HG03066 (cell line): ENCODE data around the gene SORCS2.

Experiments used
- ATAC-seq: cut with Tn5 transposase; IDR thresholded peaks from one replicate; pipeline ENCODE4 v1.9.1; 2021; ENCODE audit warnings: low read depth; ENCODE audit not compliant: unreplicated experiment

SORCS2 gene

GRCh38 chr4:7477695-7478094 is 285.4 kb downstream of the SORCS2 start:
- ATAC-seq: no peak

- no peak for ATAC-seq
Observed at GRCh38 chr4:7478665-7479064, 286.3 kb downstream of the SORCS2 start.

GRCh38 chr4:7480423-7480822 is 288.1 kb downstream of the SORCS2 start:
- ATAC-seq: no peak

DNA sequence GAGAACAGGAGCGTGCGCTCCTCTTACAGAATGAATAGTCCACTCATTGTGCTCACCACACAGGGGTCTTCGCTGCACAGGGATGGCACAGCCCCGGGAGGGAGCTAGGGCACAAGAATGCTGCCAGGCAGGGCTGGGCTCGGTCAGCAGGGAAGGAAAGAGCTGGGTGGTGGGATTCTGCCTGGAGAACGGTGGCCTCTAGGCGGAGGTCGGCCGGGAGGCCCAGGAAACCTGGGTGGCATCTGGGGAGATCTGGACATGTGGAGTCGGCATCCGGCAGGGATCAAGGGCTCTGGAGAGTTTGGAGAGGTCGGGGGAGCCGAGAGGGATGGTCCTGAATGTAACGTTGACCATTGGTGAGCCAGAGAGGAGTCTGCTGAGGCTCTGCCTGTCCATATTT is 288.9 kb downstream of the SORCS2 start:
- no peak for ATAC-seq

GRCh38 chr4:7485096-7485495 is 292.8 kb downstream of the SORCS2 start:
- no peak for ATAC-seq

- ATAC-seq: no peak
Observed at GRCh38 chr4:7486101-7486500, 293.8 kb downstream of the SORCS2 start.

DNA sequence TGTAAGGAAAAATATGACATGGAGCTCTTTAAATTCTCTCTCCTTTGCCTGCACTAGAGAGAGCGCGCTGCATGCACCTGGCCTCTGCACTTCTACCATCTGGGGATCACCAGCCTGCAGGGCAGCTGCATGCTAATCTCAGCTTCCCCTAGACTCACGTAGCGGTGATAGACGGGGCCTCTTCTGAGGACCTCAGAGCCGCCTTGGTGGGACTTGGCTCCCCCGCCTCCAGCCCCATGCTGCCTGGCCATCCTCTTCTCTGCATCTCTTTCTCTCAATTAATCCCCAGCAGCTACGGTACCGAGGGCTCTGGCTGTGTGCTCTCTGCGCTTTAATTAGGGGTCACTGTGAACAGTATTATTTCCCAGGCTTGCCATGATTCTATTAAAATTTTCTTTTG is 295.2 kb downstream of the SORCS2 start:
- ATAC-seq: no peak

DNA sequence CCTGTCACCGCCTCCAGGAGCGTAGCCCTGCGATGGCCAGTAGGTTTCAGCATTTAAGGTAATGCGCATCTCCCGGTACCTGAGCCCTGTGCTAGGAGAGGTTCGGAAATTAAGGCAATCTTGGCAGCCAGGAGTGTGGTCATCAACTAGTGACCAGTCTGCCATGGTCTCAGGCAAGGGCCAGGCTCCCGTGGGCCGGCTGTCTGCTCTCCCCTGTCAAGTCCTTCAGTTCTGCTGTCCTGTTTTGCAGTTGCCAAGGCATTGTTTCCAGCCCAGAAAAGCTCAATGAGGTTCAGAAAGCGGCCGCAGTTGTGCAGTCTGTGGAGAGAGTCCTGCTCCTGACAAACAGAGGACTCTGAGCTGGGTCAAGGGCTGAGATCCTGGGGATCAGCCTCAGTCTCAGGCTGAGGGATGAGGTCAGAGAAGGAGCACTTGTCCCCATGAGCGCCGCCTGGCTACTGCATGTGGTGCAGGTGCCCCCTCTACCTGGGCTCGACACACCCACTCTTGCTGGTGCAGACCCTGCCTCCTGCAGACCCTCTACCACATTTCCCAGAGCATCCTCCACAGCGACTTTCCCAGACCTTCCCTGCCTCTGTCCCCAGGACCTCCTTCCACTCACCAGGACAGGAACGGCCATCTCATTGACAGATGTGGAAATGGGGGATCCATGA is 295.8 kb downstream of the SORCS2 start:
- no peak for ATAC-seq

- no peak for ATAC-seq
Observed at GRCh38 chr4:7491915-7492314, 299.6 kb downstream of the SORCS2 start.

DNA sequence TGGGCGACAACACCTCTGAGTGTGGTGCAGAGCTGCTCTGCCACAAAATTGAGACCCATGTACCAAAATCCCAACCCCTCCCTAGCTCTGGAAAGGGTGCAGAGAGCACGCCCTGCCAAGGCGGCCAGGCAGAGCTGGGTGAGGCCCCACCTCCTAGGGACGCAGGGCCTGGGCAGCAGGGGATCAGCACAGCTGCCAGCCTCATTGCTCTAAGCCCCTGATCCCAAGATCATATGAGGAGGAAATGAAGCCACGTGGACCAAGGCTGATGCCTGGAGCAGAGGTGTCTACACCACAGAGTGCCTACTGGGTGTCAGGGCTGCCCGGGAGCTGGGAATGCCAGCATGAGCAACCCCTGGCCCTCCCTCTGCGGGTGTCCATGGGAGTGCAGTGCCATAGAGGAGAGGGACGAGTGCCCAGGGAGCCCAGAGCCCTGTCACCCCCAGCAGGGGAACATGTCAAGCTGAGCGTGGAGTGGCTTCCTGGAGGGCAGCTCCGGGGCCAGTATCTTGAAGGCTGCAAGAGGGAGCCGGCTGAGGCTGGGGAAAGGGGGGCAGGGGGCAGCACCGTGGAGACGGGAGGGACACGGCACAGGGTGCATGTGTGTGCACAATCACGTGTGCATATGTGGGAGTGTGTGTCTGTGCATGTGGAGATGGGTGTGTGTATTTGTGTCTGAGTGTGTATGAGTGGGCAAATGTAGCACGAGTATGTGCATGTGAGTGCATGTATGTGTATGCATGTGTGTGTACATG is 306.3 kb downstream of the SORCS2 start:
- ATAC-seq: no peak

DNA sequence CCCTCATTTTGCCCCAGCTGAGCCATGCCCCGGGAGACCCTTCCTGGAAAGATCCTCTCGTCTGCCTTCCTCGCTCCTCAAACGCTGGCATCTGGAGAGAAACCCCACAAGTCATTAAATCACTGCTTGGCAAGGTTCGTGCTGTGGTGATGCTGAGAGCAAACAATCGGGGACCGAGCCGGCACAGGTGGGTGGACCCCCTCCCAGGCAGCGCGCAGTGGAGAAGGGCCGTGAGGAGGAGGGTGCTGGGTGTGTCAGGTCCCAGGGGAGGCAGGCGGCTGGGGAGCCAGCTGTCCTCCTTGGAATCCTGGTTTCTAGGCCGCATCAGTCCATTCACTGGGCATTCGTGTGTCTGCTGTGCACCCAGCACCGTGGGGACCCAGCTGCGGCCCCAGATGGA is 307.3 kb downstream of the SORCS2 start:
- no peak for ATAC-seq

GRCh38 chr4:7500404-7500803 is 308.1 kb downstream of the SORCS2 start:
- ATAC-seq: no peak

DNA sequence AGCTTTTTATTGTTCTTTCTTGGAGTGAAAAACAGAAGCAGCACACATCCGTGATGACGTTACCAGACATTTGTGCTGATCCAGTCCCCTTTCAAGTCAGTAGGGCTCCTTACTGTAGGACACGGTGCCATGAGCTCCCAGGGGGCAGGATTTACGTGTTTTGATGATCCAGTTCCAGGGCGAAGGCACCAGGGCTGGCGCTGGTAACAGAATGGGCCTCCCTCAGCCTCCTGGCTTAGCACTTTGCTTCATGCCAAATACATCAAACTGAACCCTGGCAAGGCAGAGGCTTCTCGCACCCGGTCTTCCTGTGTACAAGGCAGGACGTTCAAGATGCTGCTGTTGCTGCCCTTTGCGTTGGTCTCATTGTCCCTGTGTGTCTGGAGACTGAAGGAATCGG is 309.0 kb downstream of the SORCS2 start:
- ATAC-seq: no peak

DNA sequence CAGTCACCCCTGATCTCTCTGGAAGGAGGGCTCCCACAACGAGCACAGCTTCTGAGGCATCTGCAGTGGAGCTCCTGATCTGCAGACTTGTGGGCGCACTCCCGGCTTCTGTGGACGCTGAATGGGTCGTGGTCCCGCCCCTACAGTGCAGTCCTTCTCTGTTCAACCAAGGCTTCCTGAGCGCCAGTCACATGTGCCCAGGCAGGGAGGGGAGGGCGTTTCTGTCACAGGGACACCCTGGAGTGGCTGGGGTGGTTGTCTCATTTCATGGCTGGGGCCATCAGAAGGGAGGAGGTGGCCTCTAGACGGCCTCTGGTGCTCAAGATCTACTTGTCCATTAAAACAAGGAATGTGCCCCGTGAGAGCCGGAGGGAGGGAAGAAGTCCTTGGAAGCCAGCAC is 309.5 kb downstream of the SORCS2 start:
- no peak for ATAC-seq

DNA sequence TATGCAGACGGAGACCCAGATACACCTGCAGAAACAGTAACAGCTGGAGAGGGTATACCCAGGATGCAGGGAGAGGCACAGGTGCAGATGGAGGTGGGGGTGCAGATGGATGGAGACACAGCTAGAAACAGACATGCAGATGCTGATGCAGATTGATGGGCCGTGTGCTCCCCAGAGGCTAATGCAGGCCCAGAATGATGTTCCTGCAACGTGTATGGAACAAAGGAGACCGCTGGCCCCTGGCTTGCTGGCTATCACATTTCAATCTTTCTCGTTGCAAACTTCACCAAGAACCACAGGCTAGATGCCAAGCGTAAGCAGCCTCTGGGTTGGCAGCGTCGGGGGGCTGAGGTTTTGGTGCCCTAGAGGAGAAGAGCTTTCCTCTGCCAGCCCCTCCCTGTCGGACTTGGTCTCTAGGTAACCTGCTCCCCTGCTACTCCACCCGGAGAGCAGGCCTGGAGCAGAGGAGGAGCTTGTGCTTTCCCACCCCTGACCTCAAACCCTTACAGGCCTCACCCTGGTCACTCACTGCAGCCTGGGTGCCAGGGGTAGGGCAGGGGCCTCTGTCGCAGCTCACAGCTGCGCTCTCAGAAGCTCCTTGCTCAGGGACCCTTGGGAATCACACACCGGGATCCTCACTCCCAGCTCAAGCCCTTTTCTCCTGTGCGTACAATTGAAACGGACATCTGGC is 311.4 kb downstream of the SORCS2 start:
- ATAC-seq: no peak

GRCh38 chr4:7505116-7505900 is 313.0 kb downstream of the SORCS2 start:
- no peak for ATAC-seq

DNA sequence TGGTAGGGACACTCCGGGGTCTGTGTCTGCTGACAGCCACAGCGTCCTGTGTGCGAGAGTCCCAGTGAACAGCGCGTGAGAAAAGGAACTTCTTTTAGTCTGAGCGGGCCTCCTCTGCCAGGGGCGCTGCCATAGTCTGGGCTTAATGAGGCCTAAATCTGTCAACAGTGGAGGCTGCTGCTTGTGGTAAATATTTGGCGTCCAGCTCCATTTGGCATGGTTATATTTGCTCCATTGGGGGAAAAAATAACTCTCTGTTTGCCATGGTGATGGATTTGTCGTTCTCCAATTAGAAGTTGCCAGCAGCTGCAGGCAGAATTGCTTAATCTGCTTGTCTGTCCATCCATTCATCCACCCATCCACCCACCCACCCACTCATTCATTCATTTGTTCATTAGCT is 313.8 kb downstream of the SORCS2 start:
- ATAC-seq: no peak

GRCh38 chr4:7506572-7506971 is 314.2 kb downstream of the SORCS2 start:
- ATAC-seq: no peak

DNA sequence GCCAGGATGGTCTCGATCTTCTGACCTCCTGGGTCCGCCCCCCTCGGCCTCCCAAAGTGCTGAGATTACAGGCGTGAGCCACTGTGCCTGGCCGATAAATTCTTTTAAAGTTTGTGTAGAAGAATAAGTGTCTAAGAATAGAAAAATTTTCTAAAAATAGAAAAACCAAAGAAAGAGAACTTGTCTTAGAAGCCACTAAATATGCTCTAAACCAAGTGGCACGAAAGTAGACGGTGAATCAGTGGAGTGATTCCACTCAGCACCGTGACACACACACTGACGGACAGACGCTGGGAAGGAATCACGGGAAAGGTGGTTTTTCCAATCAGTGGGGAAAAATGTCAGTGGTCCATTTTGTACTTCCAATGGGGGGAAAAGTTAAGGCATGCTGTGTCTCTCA is 315.0 kb downstream of the SORCS2 start:
- no peak for ATAC-seq

- ATAC-seq: no peak
Observed at GRCh38 chr4:7510066-7510465, 317.7 kb downstream of the SORCS2 start.

DNA sequence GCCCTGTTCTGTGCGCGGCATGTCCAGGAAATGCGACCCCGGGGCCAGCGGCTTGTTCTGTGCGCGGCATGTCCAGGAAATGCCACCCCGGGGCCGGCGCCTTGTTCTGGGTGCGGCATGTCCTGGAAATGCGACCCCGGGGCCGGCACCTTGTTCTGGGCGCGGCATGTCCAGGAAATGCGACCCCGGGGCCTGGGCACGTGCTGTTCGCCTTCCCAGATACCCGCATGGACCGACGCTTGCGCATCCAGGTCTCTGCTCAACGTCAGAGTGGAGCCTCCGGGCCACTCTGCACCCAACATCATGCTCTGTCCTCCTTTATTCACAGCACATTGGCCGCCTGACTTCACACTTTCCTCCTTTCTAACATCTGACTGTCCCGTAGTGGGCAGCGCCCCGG is 318.2 kb downstream of the SORCS2 start:
- no peak for ATAC-seq
